SK-N-SH (cell line): ENCODE data around the gene CERCAM. TPM values are rescaled to one million over a fixed set of nuclear protein-coding genes. Genes with fewer than 3 reads are reported as not detected.

Experiments used
- CTCF ChIA-PET: fragments of 300-600, 350-600 bp; formaldehyde crosslinking; extraction: SDS; loops from one replicate; lab custom pipeline; 2021; lab: Yijun Ruan, JAX
- POLR2A ChIA-PET: fragments of 350-600 bp; sonication (Branson Sonifier 250); formaldehyde crosslinking; extraction: SDS; loops from one replicate; lab custom pipeline; 2020; ENCODE audit warnings: antibody characterized with exemption, inconsistent platforms; lab: Yijun Ruan, JAX
- DNase-seq: peaks from one replicate; pipeline ENCODE4 v3.0.0; 2012
- H2AFZ ChIP-seq: fragments of 200-600 bp; sonication (generic); 2 replicates; pipeline ENCODE4 v1.8.1; 2016; ENCODE audit warnings: antibody characterized with exemption, mild to moderate bottlenecking, low read depth
- H3F3A ChIP-seq: fragments of 200-600 bp; sonication (generic); replicated peaks from 2 replicates; pipeline ENCODE3; 2016; ENCODE audit warnings: antibody characterized with exemption, mild to moderate bottlenecking; ENCODE audit not compliant: insufficient read depth
- H3K27ac ChIP-seq, 2 experiments: fragments of 200-500 bp in 1 of 2; fragments of 200-600 bp in 1 of 2; sonication (Bioruptor generic) in 1 of 2; sonication (generic), shearing (Covaris generic) in 1 of 2; 2 replicates each; pipeline versions ENCODE4 v1.5.1 to v1.6.1; 2014 to 2016; ENCODE audit warnings: low read depth in 2 of 2, inconsistent platforms in 1 of 2, low read length in 1 of 2, mild to moderate bottlenecking in 1 of 2, mixed read lengths in 1 of 2
- H3K27me3 ChIP-seq: fragments of 200-600 bp; sonication (generic), shearing (Covaris generic); 2 replicates; pipeline ENCODE4 v1.6.1; 2016; ENCODE audit warnings: mixed run types; ENCODE audit not compliant: insufficient read depth
- H3K36me3 ChIP-seq, 2 experiments: fragments of 200-500 bp in 1 of 2; fragments of 200-600 bp in 1 of 2; sonication (Bioruptor generic) in 1 of 2; sonication (generic) in 1 of 2; replicated peaks in 1 of 2; 2 replicates each; pipeline versions ENCODE3 to v1.5.1; 2014 to 2016; ENCODE audit warnings: low read length in 1 of 2, mild to moderate bottlenecking in 1 of 2; ENCODE audit not compliant: insufficient read depth in 2 of 2, control insufficient read depth in 1 of 2
- H3K4me1 ChIP-seq, 2 experiments: fragments of 200-500 bp in 1 of 2; fragments of 200-600 bp in 1 of 2; sonication (Bioruptor generic) in 1 of 2; sonication (generic), shearing (Covaris generic) in 1 of 2; 2 replicates each; pipeline versions ENCODE4 v1.5.1 to v1.6.1; 2014 to 2016; ENCODE audit warnings: low read depth in 1 of 2, low read length in 1 of 2, mixed run types in 1 of 2; ENCODE audit not compliant: insufficient read depth in 2 of 2, control insufficient read depth in 1 of 2
- H3K4me2 ChIP-seq: fragments of 200-600 bp; sonication (generic), shearing (Covaris generic); 2 replicates; pipeline ENCODE4 v1.6.1; 2017; ENCODE audit warnings: mixed run types
- H3K4me3 ChIP-seq, 2 experiments: fragments of 200-500 bp in 1 of 2; fragments of 200-600 bp in 1 of 2; sonication (Bioruptor generic) in 1 of 2; sonication (generic), shearing (Covaris generic) in 1 of 2; 2 replicates each; pipeline versions ENCODE4 v1.5.1 to v1.8.1; 2014 to 2016; ENCODE audit warnings: low read depth in 2 of 2, inconsistent platforms in 1 of 2, low read length in 1 of 2, mild to moderate bottlenecking in 1 of 2, mixed read lengths in 1 of 2, moderate library complexity in 1 of 2
- H3K79me2 ChIP-seq: fragments of 200-600 bp; sonication (generic); 2 replicates; pipeline ENCODE4 v1.8.1; 2017; ENCODE audit warnings: mild to moderate bottlenecking; ENCODE audit not compliant: insufficient read depth
- H3K9ac ChIP-seq: fragments of 200-600 bp; sonication (generic); 2 replicates; pipeline ENCODE4 v1.6.1; 2017; ENCODE audit warnings: mixed run types
- H3K9me2 ChIP-seq: fragments of 200-600 bp; sonication (generic); 2 replicates; pipeline ENCODE4 v1.6.1; 2017; ENCODE audit warnings: mixed run types
- H3K9me3 ChIP-seq: fragments of 200-600 bp; sonication (generic); 2 replicates; pipeline ENCODE4 v1.6.1; 2017; ENCODE audit warnings: mixed run types, mild to moderate bottlenecking, moderate library complexity
- H4K20me1 ChIP-seq: fragments of 200-600 bp; sonication (generic); 2 replicates; pipeline ENCODE4 v1.6.1; 2017; ENCODE audit warnings: mild to moderate bottlenecking, mixed run types; ENCODE audit not compliant: insufficient read depth
- CHD2 ChIP-seq: fragments of 150-350 bp; IDR thresholded peaks from 2 replicates; pipeline ENCODE4 v1.6.1; 2018; ENCODE audit warnings: low read length; ENCODE audit not compliant: partially characterized antibody
- FOXJ3 ChIP-seq: sonication (generic); formaldehyde crosslinking; IDR thresholded peaks from 2 replicates; pipeline ENCODE4 v1.5.1; 2020; ENCODE audit warnings: mild to moderate bottlenecking, missing genetic modification reagents
- GABPA ChIP-seq: IDR thresholded peaks from 2 replicates; pipeline ENCODE4 v1.4.0; 2012; ENCODE audit warnings: low read depth, mild to moderate bottlenecking
- MAX ChIP-seq: IDR thresholded peaks from 2 replicates; pipeline ENCODE4 v1.4.0; 2012; ENCODE audit warnings: low read depth
- MEF2A ChIP-seq: IDR thresholded peaks from 2 replicates; pipeline ENCODE4 v1.4.0; 2012; ENCODE audit warnings: low read depth, borderline replicate concordance
- MXI1 ChIP-seq: IDR thresholded peaks from 2 replicates; pipeline ENCODE4 v1.6.1; 2012; ENCODE audit warnings: mild to moderate bottlenecking, low read depth, low read length, improper control_type of control experiment
- POLR2AphosphoS5 ChIP-seq: IDR thresholded peaks from 2 replicates; pipeline ENCODE4 v1.6.1; 2012; ENCODE audit warnings: low read depth, low read length
- RXRA ChIP-seq: IDR thresholded peaks from 2 replicates; pipeline ENCODE4 v1.4.0; 2012; ENCODE audit warnings: low read depth, mild to moderate bottlenecking, borderline replicate concordance
- TEAD4 ChIP-seq: IDR thresholded peaks from 2 replicates; pipeline ENCODE4 v1.4.0; 2012; ENCODE audit warnings: mild to moderate bottlenecking, borderline replicate concordance; ENCODE audit not compliant: insufficient read depth
- USF1 ChIP-seq: IDR thresholded peaks from 2 replicates; pipeline ENCODE4 v1.4.0; 2012; ENCODE audit warnings: low read depth, borderline replicate concordance
- WGBS: methylation state at CpG from one replicate; pipeline ENCODE4 v1.1.6; 2017; ENCODE audit warnings: low lambda C conversion rate; 5-methylcytosine and 5-hydroxymethylcytosine counted together
- polyA plus RNA-seq, 3 experiments: library from polyadenylated mRNA; depleted of rRNA; stranded (reverse); fragments of >200 nt; gene quantifications; 2 replicates each; pipeline ENCODE4 v1.2.3, GENCODE V29; 2012
- TF ChIP-seq, protein P1 (sequence below): fragments of 200-600 bp; sonication (generic); IDR thresholded peaks from 2 replicates; pipeline ENCODE4 v1.6.1; 2017; ENCODE audit warnings: antibody characterized with exemption, mild to moderate bottlenecking, moderate library complexity
- TF ChIP-seq, protein P2 (sequence below): IDR thresholded peaks from 2 replicates; pipeline ENCODE4 v1.4.0; 2012; ENCODE audit warnings: low read depth, borderline replicate concordance
- TF ChIP-seq, protein P3 (sequence below): IDR thresholded peaks from 2 replicates; pipeline ENCODE4; 2012

CERCAM gene
- polyA plus RNA-seq, 1 of the 3 experiments (the other 2 are of a cell fraction) = 131 TPM

GRCh38 chr9:128406848-128407391 is 13.7 kb upstream of the CERCAM start:
- H2AFZ ChIP-seq = no peak overlapping the region

GRCh38 chr9:128408963-128409431 is 11.7 kb upstream of the CERCAM start:
- WGBS = 85% methylated on average over 20 of the region's 26 CpGs
- Histone ChIP-seq H3K27me3 (no peaks in the 10 kb centered on the region; the same call in 1 of the 2 replicates), H3K9me2 (no peaks in the 10 kb centered on the region), H3K4me1 (peaks cover 0 to 2% of the 10 kb centered on the region in 2 experiments; a peak in 1 of 4 replicates), H3F3A (no peaks in the 10 kb centered on the region), H3K36me3 (no peaks in the 10 kb centered on the region), H3K79me2 (no peaks in the 10 kb centered on the region), H3K27ac (no peak overlapping the region), H4K20me1 (no peaks in the 10 kb centered on the region), H3K9ac (no peak overlapping the region), H3K4me2 (no peak overlapping the region), H3K4me3 (no peak overlapping the region), H3K9me3 (no peaks in the 10 kb centered on the region), H2AFZ (no peak overlapping the region)
- POLR2A ChIA-PET = no interaction called here
- CTCF ChIA-PET = interaction anchor here (2.5 to 9.3 kb wide), 4 partner anchors 11 to 112 kb away, joined by 10 to 113 read pairs (median 20); partner anchors contain the start of gene CERCAM
- no peak for DNase-seq
- TF ChIP-seq CHD2 = no peak
- TF ChIP-seq MEF2A = no peak
- TF ChIP-seq GABPA = no peak
- TF ChIP-seq POLR2AphosphoS5 = no peak
- TF ChIP-seq, protein P1, sequence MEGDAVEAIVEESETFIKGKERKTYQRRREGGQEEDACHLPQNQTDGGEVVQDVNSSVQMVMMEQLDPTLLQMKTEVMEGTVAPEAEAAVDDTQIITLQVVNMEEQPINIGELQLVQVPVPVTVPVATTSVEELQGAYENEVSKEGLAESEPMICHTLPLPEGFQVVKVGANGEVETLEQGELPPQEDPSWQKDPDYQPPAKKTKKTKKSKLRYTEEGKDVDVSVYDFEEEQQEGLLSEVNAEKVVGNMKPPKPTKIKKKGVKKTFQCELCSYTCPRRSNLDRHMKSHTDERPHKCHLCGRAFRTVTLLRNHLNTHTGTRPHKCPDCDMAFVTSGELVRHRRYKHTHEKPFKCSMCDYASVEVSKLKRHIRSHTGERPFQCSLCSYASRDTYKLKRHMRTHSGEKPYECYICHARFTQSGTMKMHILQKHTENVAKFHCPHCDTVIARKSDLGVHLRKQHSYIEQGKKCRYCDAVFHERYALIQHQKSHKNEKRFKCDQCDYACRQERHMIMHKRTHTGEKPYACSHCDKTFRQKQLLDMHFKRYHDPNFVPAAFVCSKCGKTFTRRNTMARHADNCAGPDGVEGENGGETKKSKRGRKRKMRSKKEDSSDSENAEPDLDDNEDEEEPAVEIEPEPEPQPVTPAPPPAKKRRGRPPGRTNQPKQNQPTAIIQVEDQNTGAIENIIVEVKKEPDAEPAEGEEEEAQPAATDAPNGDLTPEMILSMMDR = no peak
- TF ChIP-seq TEAD4 = no peak
- TF ChIP-seq, protein P2, sequence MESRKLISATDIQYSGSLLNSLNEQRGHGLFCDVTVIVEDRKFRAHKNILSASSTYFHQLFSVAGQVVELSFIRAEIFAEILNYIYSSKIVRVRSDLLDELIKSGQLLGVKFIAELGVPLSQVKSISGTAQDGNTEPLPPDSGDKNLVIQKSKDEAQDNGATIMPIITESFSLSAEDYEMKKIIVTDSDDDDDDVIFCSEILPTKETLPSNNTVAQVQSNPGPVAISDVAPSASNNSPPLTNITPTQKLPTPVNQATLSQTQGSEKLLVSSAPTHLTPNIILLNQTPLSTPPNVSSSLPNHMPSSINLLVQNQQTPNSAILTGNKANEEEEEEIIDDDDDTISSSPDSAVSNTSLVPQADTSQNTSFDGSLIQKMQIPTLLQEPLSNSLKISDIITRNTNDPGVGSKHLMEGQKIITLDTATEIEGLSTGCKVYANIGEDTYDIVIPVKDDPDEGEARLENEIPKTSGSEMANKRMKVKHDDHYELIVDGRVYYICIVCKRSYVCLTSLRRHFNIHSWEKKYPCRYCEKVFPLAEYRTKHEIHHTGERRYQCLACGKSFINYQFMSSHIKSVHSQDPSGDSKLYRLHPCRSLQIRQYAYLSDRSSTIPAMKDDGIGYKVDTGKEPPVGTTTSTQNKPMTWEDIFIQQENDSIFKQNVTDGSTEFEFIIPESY = no peak
- TF ChIP-seq FOXJ3 (CRISPR knock-in tag) = no peak
- TF ChIP-seq, protein P3, sequence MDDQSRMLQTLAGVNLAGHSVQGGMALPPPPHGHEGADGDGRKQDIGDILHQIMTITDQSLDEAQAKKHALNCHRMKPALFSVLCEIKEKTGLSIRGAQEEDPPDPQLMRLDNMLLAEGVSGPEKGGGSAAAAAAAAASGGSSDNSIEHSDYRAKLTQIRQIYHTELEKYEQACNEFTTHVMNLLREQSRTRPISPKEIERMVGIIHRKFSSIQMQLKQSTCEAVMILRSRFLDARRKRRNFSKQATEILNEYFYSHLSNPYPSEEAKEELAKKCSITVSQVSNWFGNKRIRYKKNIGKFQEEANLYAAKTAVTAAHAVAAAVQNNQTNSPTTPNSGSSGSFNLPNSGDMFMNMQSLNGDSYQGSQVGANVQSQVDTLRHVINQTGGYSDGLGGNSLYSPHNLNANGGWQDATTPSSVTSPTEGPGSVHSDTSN = no peak
- TF ChIP-seq MAX = no peak
- no peak for TF ChIP-seq MXI1
- TF ChIP-seq RXRA = no peak
- no peak for TF ChIP-seq USF1

More at GRCh38 chr9:128406848-128407391, 13.7 kb upstream of the CERCAM start:
- no peak overlapping the region for H3K9ac ChIP-seq
- DNase-seq = no peak
- H3K9me3 ChIP-seq = no peaks in the 10 kb centered on the region
- no peaks in the 10 kb centered on the region for H3K27me3 ChIP-seq
- no peaks in the 10 kb centered on the region for H3K9me2 ChIP-seq
- H3K4me2 ChIP-seq = no peak overlapping the region
- no peaks in the 10 kb centered on the region for H3F3A ChIP-seq
- no peak for TF ChIP-seq POLR2AphosphoS5
- TF ChIP-seq, all 33 proteins: peak for 0
- ChIA-PET CTCF (interaction anchor here (0.8 to 9.3 kb wide), 3 partner anchors 32 to 65 kb away, joined by 3 to 113 read pairs (median 10); no protein-coding TSS in a partner anchor), POLR2A (no interaction called here)
- Histone ChIP-seq H3K27ac (no peak overlapping the region), H3K36me3 (no peaks in the 10 kb centered on the region), H3K79me2 (no peaks in the 10 kb centered on the region), H4K20me1 (no peaks in the 10 kb centered on the region), H3K4me1 (no peaks in the 10 kb centered on the region; a peak in 1 of 4 replicates), H3K4me3 (no peak overlapping the region)
- WGBS = 67% methylated on average over 9 of the region's 9 CpGs
